GM12892 (cell line): ENCODE measurements around the gene PSAPL1.

Experiments used
- DNase-seq: peaks from one replicate; pipeline ENCODE4 v3.0.0; 2011; ENCODE audit not compliant: insufficient read length
- FAIRE-seq: peaks from 2 replicates; lab custom pipeline; 2011; peaks lifted over from hg19 to GRCh38; lab: Jason Lieb, UNC
- POLR2A ChIP-seq: IDR thresholded peaks from 2 replicates; pipeline ENCODE4 v1.6.1; 2011; ENCODE audit warnings: low read depth, low read length, control low read depth
- POLR2AphosphoS5 ChIP-seq: IDR thresholded peaks from 2 replicates; pipeline ENCODE4 v1.6.1; 2011; ENCODE audit warnings: low read depth, low read length, control low read depth
- TAF1 ChIP-seq: IDR thresholded peaks from 2 replicates; pipeline ENCODE4 v1.6.1; 2011; ENCODE audit warnings: low read depth, mild to moderate bottlenecking, control low read depth, low read length, borderline replicate concordance

The PSAPL1 gene

GRCh38 chr4:7422898-7423180 is 11.9 kb downstream of the PSAPL1 start:
- FAIRE-seq = no peak
- DNase-seq = no peak
- no peak for TF ChIP-seq TAF1
- no peak for TF ChIP-seq POLR2AphosphoS5
- no peak for TF ChIP-seq POLR2A

GRCh38 chr4:7422151-7422897 is 12.4 kb downstream of the PSAPL1 start:
- no peak for TF ChIP-seq TAF1
- TF ChIP-seq POLR2A = no peak
- TF ChIP-seq POLR2AphosphoS5 = no peak
- FAIRE-seq = no peak
- DNase-seq = no peak

- no peak for DNase-seq
- no peak for FAIRE-seq
- TF ChIP-seq POLR2AphosphoS5 (no peak), TAF1 (no peak), POLR2A (no peak)
Observed at GRCh38 chr4:7421356-7422150, 13.2 kb downstream of the PSAPL1 start.

- FAIRE-seq = no peak
- TF ChIP-seq POLR2AphosphoS5 (no peak), POLR2A (no peak), TAF1 (no peak)
- DNase-seq = no peak
Observed at GRCh38 chr4:7420661-7421040, 14.1 kb downstream of the PSAPL1 start.

- DNase-seq (no peak), FAIRE-seq (no peak)
- no peak for TF ChIP-seq TAF1
Observed at GRCh38 chr4:7419961-7420660, 14.6 kb downstream of the PSAPL1 start.

- no peak for DNase-seq
- TF ChIP-seq POLR2AphosphoS5 = no peak
- no peak for TF ChIP-seq POLR2A
- TF ChIP-seq TAF1 = no peak
- FAIRE-seq = no peak
Observed at GRCh38 chr4:7418131-7418943, 16.4 kb downstream of the PSAPL1 start.

GRCh38 chr4:7417639-7418038 is 17.1 kb downstream of the PSAPL1 start:
- no peak for TF ChIP-seq POLR2A
- no peak for TF ChIP-seq POLR2AphosphoS5
- TF ChIP-seq TAF1 = no peak
- DNase-seq = no peak
- no peak for FAIRE-seq

- no peak for FAIRE-seq
- no peak for DNase-seq
- no peak for TF ChIP-seq POLR2AphosphoS5
- TF ChIP-seq TAF1 = no peak
- no peak for TF ChIP-seq POLR2A
Observed at GRCh38 chr4:7416745-7417432, 17.8 kb downstream of the PSAPL1 start.

GRCh38 chr4:7415927-7416686 is 18.6 kb downstream of the PSAPL1 start:
- FAIRE-seq = no peak
- no peak for DNase-seq

GRCh38 chr4:7414736-7415510 is 19.8 kb downstream of the PSAPL1 start:
- TF ChIP-seq POLR2A (no peak), POLR2AphosphoS5 (no peak), TAF1 (no peak)
- FAIRE-seq (no peak), DNase-seq (no peak)

More at GRCh38 chr4:7415927-7416686, 18.6 kb downstream of the PSAPL1 start:
- TF ChIP-seq POLR2AphosphoS5 = no peak
- no peak for TF ChIP-seq POLR2A
- TF ChIP-seq TAF1 = no peak
